ENCODE measurements around the gene AMPD1.

AMPD1 gene

GRCh38 chr1:114700036-114700600 is 4.8 kb upstream of the AMPD1 start:
- Histone ChIP-seq H3K9me3 (ENCODE audit: control insufficient read depth in 2 of 2, low read length in 2 of 2) (no peaks in the 10 kb centered on the region), H3K36me3 (ENCODE audit: control insufficient read depth in 2 of 2, insufficient read depth in 2 of 2, low read length in 2 of 2) (no peaks in the 10 kb centered on the region)

DNA sequence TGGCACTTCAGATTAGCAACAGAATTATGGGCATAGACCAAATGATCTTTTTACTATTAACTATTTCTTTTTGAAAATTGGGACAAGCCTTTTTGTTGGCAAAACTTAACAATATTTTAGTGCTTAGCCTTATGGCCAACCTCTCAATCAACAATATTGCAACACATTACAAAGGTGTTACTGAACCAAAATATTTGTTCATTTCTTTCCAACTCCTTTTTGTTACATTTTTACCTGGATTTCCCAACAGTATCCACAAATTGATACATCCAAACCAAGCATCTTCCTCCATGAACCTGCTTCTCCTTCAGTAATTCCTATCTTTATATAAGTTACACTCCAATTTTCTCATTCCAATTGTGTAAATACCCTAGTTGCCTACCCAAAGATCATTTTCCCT is 1.5 kb upstream of the AMPD1 start:
- Histone ChIP-seq H3K4me1 (ENCODE audit: control insufficient read depth, insufficient read depth, low read length) (no peaks in the 10 kb centered on the region), H3K27me3 (ENCODE audit: control insufficient read depth in 1 of 2, insufficient read depth in 2 of 2, low read length in 2 of 2) (no peaks in the 10 kb centered on the region), H3K4me3 (ENCODE audit: low read length in 2 of 2) (no peak overlapping the region), H3K36me3 (ENCODE audit: control insufficient read depth in 2 of 2, insufficient read depth in 2 of 2, low read length in 2 of 2) (no peaks in the 10 kb centered on the region), H3K27ac (ENCODE audit: low read length) (no peak overlapping the region), H3K9me3 (ENCODE audit: control insufficient read depth in 2 of 2, low read length in 2 of 2) (no peaks in the 10 kb centered on the region), H3K9ac (ENCODE audit: low read length in 2 of 2) (no peak overlapping the region)

More at GRCh38 chr1:114700036-114700600, 4.8 kb upstream of the AMPD1 start:
- Histone ChIP-seq H3K4me1 (ENCODE audit: control insufficient read depth, insufficient read depth, low read length) (no peaks in the 10 kb centered on the region), H3K27ac (ENCODE audit: low read length) (no peak overlapping the region), H3K27me3 (ENCODE audit: control insufficient read depth in 1 of 2, insufficient read depth in 2 of 2, low read length in 2 of 2) (no peaks in the 10 kb centered on the region), H3K4me3 (ENCODE audit: low read length in 2 of 2) (no peak overlapping the region), H3K9ac (ENCODE audit: low read length in 2 of 2) (no peak overlapping the region)

- Histone ChIP-seq H3K9ac (ENCODE audit: low read length in 2 of 2) (no peak overlapping the region), H3K27ac (ENCODE audit: low read length) (no peak overlapping the region), H3K27me3 (ENCODE audit: control insufficient read depth in 1 of 2, insufficient read depth in 2 of 2, low read length in 2 of 2) (peaks cover 0 to 3% of the 10 kb centered on the region in 2 donors), H3K36me3 (ENCODE audit: control insufficient read depth in 2 of 2, insufficient read depth in 2 of 2, low read length in 2 of 2) (no peaks in the 10 kb centered on the region), H3K4me1 (ENCODE audit: control insufficient read depth, insufficient read depth, low read length) (no peaks in the 10 kb centered on the region), H3K9me3 (ENCODE audit: control insufficient read depth in 2 of 2, low read length in 2 of 2) (no peaks in the 10 kb centered on the region), H3K4me3 (ENCODE audit: low read length in 2 of 2) (no peak overlapping the region)
These were observed 621 bp downstream of the AMPD1 start for GRCh38 chr1:114694540-114695310.

GRCh38 chr1:114692947-114693346 is 2.4 kb downstream of the AMPD1 start:
- peaks cover 0 to 3% of the 10 kb centered on the region in 2 donors for H3K27me3 ChIP-seq (ENCODE audit: control insufficient read depth in 1 of 2, insufficient read depth in 2 of 2, low read length in 2 of 2)
- no peaks in the 10 kb centered on the region for H3K9me3 ChIP-seq (ENCODE audit: control insufficient read depth in 2 of 2, low read length in 2 of 2)
- no peak overlapping the region for H3K4me3 ChIP-seq (ENCODE audit: low read length in 2 of 2)
- H3K4me1 ChIP-seq (ENCODE audit: control insufficient read depth, insufficient read depth, low read length): no peaks in the 10 kb centered on the region
- H3K36me3 ChIP-seq (ENCODE audit: control insufficient read depth in 2 of 2, insufficient read depth in 2 of 2, low read length in 2 of 2): no peaks in the 10 kb centered on the region
- H3K27ac ChIP-seq (ENCODE audit: low read length): no peak overlapping the region
- no peak overlapping the region for H3K9ac ChIP-seq (ENCODE audit: low read length in 2 of 2)

DNA sequence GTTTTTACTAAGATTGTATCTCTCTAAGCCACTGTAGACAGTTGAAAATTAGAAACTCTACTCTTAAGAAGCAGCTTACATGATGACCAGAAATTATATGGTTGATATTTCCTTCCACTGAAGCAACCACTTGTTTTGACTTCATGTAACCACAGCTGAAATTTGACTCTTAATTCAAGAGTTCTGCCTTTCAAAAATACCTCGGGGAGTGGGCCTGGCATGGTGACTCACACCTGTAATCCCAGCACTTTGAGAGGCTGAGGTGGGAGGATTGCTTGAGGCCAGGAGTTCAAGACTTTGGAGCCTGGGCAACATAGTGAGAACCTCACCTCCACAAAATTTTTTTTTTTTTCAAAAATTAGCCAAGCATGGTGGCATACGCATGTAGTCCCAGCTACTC is 4.3 kb downstream of the AMPD1 start:
- H3K36me3 ChIP-seq (ENCODE audit: control insufficient read depth in 2 of 2, insufficient read depth in 2 of 2, low read length in 2 of 2): no peaks in the 10 kb centered on the region
- H3K9ac ChIP-seq (ENCODE audit: low read length in 2 of 2): no peak overlapping the region
- H3K27me3 ChIP-seq (ENCODE audit: control insufficient read depth in 1 of 2, insufficient read depth in 2 of 2, low read length in 2 of 2): peaks cover 0 to 3% of the 10 kb centered on the region in 2 donors
- no peak overlapping the region for H3K27ac ChIP-seq (ENCODE audit: low read length)
- no peaks in the 10 kb centered on the region for H3K4me1 ChIP-seq (ENCODE audit: control insufficient read depth, insufficient read depth, low read length)
- H3K4me3 ChIP-seq (ENCODE audit: low read length in 2 of 2): no peak overlapping the region
- no peaks in the 10 kb centered on the region for H3K9me3 ChIP-seq (ENCODE audit: control insufficient read depth in 2 of 2, low read length in 2 of 2)

GRCh38 chr1:114690148-114690547 is 5.2 kb downstream of the AMPD1 start:
- H3K27me3 ChIP-seq (ENCODE audit: control insufficient read depth in 1 of 2, insufficient read depth in 2 of 2, low read length in 2 of 2): peaks cover 0 to 3% of the 10 kb centered on the region in 2 donors
- H3K27ac ChIP-seq (ENCODE audit: low read length): no peak overlapping the region
- no peak overlapping the region for H3K4me3 ChIP-seq (ENCODE audit: low read length in 2 of 2)
- no peak overlapping the region for H3K9ac ChIP-seq (ENCODE audit: low read length in 2 of 2)
- H3K36me3 ChIP-seq (ENCODE audit: control insufficient read depth in 2 of 2, insufficient read depth in 2 of 2, low read length in 2 of 2): no peaks in the 10 kb centered on the region
- H3K4me1 ChIP-seq (ENCODE audit: control insufficient read depth, insufficient read depth, low read length): no peaks in the 10 kb centered on the region
- no peaks in the 10 kb centered on the region for H3K9me3 ChIP-seq (ENCODE audit: control insufficient read depth in 2 of 2, low read length in 2 of 2)

- Histone ChIP-seq H3K36me3 (ENCODE audit: control insufficient read depth in 2 of 2, insufficient read depth in 2 of 2, low read length in 2 of 2) (no peaks in the 10 kb centered on the region), H3K27ac (ENCODE audit: low read length) (no peak overlapping the region), H3K4me3 (ENCODE audit: low read length in 2 of 2) (no peak overlapping the region), H3K9ac (ENCODE audit: low read length in 2 of 2) (no peak overlapping the region), H3K27me3 (ENCODE audit: control insufficient read depth in 1 of 2, insufficient read depth in 2 of 2, low read length in 2 of 2) (peaks cover 0 to 3% of the 10 kb centered on the region in 2 donors), H3K9me3 (ENCODE audit: control insufficient read depth in 2 of 2, low read length in 2 of 2) (no peaks in the 10 kb centered on the region), H3K4me1 (ENCODE audit: control insufficient read depth, insufficient read depth, low read length) (no peaks in the 10 kb centered on the region)
These were observed 6.8 kb downstream of the AMPD1 start for GRCh38 chr1:114688526-114688925.

- no peaks in the 10 kb centered on the region for H3K9me3 ChIP-seq (ENCODE audit: control insufficient read depth in 2 of 2, low read length in 2 of 2)
- no peaks in the 10 kb centered on the region for H3K36me3 ChIP-seq (ENCODE audit: control insufficient read depth in 2 of 2, insufficient read depth in 2 of 2, low read length in 2 of 2)
- no peak overlapping the region for H3K9ac ChIP-seq (ENCODE audit: low read length in 2 of 2)
- peaks cover 0 to 3% of the 10 kb centered on the region in 2 donors for H3K27me3 ChIP-seq (ENCODE audit: control insufficient read depth in 1 of 2, insufficient read depth in 2 of 2, low read length in 2 of 2)
- no peak overlapping the region for H3K27ac ChIP-seq (ENCODE audit: low read length)
- H3K4me3 ChIP-seq (ENCODE audit: low read length in 2 of 2): no peak overlapping the region
- no peaks in the 10 kb centered on the region for H3K4me1 ChIP-seq (ENCODE audit: control insufficient read depth, insufficient read depth, low read length)
These were observed 9.5 kb downstream of the AMPD1 start for GRCh38 chr1:114685851-114686250.

DNA sequence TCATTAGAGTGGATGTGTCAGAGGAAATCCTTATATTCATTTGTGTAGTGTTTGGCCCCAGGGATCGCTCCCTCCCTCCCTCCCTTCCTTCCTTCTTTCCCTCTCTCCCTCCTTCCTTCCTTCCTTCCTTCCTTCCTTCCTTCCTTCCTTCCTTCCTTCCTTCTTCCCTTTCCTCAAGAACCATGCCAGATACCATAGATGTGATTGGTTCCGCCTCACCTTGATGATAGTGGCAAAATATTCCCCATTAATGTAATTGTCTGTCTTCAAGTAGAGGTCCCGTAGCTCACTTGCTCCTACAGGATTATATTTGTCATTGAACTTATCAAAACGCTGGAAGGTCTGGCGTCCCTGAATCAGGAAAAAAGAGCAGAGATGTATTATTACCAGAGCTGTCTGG is 17.7 kb downstream of the AMPD1 start:
- Histone ChIP-seq H3K27ac (ENCODE audit: low read length) (no peak overlapping the region), H3K4me1 (ENCODE audit: control insufficient read depth, insufficient read depth, low read length) (no peaks in the 10 kb centered on the region), H3K9me3 (ENCODE audit: control insufficient read depth in 2 of 2, low read length in 2 of 2) (no peaks in the 10 kb centered on the region), H3K27me3 (ENCODE audit: control insufficient read depth in 1 of 2, insufficient read depth in 2 of 2, low read length in 2 of 2) (peaks cover 3 to 4% of the 10 kb centered on the region in 2 donors), H3K9ac (ENCODE audit: low read length in 2 of 2) (no peak overlapping the region), H3K36me3 (ENCODE audit: control insufficient read depth in 2 of 2, insufficient read depth in 2 of 2, low read length in 2 of 2) (no peaks in the 10 kb centered on the region), H3K4me3 (ENCODE audit: low read length in 2 of 2) (no peak overlapping the region)

DNA sequence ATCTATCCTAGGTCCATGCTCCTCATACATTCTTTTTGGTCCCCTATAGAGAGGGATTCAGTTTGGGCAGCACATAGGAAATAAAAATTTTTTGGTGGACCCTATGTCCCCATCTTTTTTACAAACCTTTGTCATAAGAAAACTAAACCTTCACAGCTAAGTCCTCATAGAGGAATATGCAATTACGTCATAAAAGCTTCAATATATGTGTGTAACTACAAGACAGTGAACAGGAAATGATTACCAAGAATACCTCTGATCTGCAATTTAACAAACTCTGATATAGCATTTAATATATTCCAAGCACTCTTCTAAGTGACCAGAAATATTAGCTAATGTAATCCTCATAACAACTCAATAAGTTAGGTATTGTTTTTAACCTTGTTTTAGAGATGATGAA is 19.2 kb downstream of the AMPD1 start:
- Histone ChIP-seq H3K36me3 (ENCODE audit: control insufficient read depth in 2 of 2, insufficient read depth in 2 of 2, low read length in 2 of 2) (no peaks in the 10 kb centered on the region), H3K27me3 (ENCODE audit: control insufficient read depth in 1 of 2, insufficient read depth in 2 of 2, low read length in 2 of 2) (peaks cover 3 to 4% of the 10 kb centered on the region in 2 donors), H3K9ac (ENCODE audit: low read length in 2 of 2) (no peak overlapping the region), H3K9me3 (ENCODE audit: control insufficient read depth in 2 of 2, low read length in 2 of 2) (no peaks in the 10 kb centered on the region), H3K4me3 (ENCODE audit: low read length in 2 of 2) (no peak overlapping the region), H3K27ac (ENCODE audit: low read length) (no peak overlapping the region), H3K4me1 (ENCODE audit: control insufficient read depth, insufficient read depth, low read length) (no peaks in the 10 kb centered on the region)

- Histone ChIP-seq H3K9me3 (ENCODE audit: control insufficient read depth in 2 of 2, low read length in 2 of 2) (no peaks in the 10 kb centered on the region), H3K4me3 (ENCODE audit: low read length in 2 of 2) (no peak overlapping the region), H3K36me3 (ENCODE audit: control insufficient read depth in 2 of 2, insufficient read depth in 2 of 2, low read length in 2 of 2) (no peaks in the 10 kb centered on the region), H3K27ac (ENCODE audit: low read length) (no peak overlapping the region), H3K27me3 (ENCODE audit: control insufficient read depth in 1 of 2, insufficient read depth in 2 of 2, low read length in 2 of 2) (no peaks in the 10 kb centered on the region), H3K4me1 (ENCODE audit: control insufficient read depth, insufficient read depth, low read length) (peaks cover 6% of the 10 kb centered on the region), H3K9ac (ENCODE audit: low read length in 2 of 2) (no peak overlapping the region)
These were observed 23.4 kb downstream of the AMPD1 start for GRCh38 chr1:114671939-114672275.

Data from stomach smooth muscle (tissue), 2 donors.